Measurements from ENCODE around the gene WDR5. TPM values are rescaled to one million over a fixed set of nuclear protein-coding genes. Genes with fewer than 3 reads are reported as not detected.

Gene WDR5
- total and polyA plus RNA-seq, 12 donors, result 14.0 to 22.5 (median 17.8) TPM

GRCh38 chr9:134171316-134172197 lies 35.7 kb downstream of the WDR5 start:
- no peak for TF ChIP-seq CTCF (IDR thresholded peaks at IDR 0.05)
- H3K27ac ChIP-seq, result peak overlapping the region in 6 of 10 donors; percentile 31 to 62 (median 48)
- no peak overlapping the region for H3K4me3 ChIP-seq
- peaks cover 0 to 42% (median 18%) of the 10 kb centered on the region in 9 donors for H3K4me1 ChIP-seq
- intact Hi-C loops (cut with DNase I), result loop anchor here (1.0 to 10.0 kb wide), 11 partner anchors 41 to 573 kb away; partner anchors contain the start of genes RXRA (in 5 of the 10) and COL5A1 (in 2 of the 10)
- 73 to 76% methylated on average over 23 of the region's 23 CpGs for WGBS, 2 donors
- H3K27me3 ChIP-seq, result peaks cover 0 to 23% (median 20%) of the 10 kb centered on the region in 7 donors
- peak in 4 of 8 donors; percentile 2 to 28 (median 10) for ATAC-seq
- H3K9me3 ChIP-seq, result peaks cover 0 to 8% (median 5%) of the 10 kb centered on the region in 11 donors
- no peaks in the 10 kb centered on the region for H3K36me3 ChIP-seq
- DNase-seq, result no peak

GRCh38 chr9:134172198-134173126 lies 36.6 kb downstream of the WDR5 start:
- Histone ChIP-seq H3K4me3 (no peak overlapping the region), H3K27ac (peak overlapping the region in 7 of 10 donors; percentile 42 to 62 (median 49)), H3K4me1 (peaks cover 0 to 42% (median 18%) of the 10 kb centered on the region in 9 donors), H3K27me3 (peaks cover 0 to 24% (median 20%) of the 10 kb centered on the region in 7 donors), H3K9me3 (peaks cover 0 to 8% (median 5%) of the 10 kb centered on the region in 11 donors), H3K36me3 (no peaks in the 10 kb centered on the region)
- no peak for TF ChIP-seq CTCF (IDR thresholded peaks at IDR 0.05)
- 78 to 85% methylated on average over 31 of the region's 31 CpGs for WGBS, 2 donors
- DNase-seq (peak; percentile 63 to 71), ATAC-seq (peak; percentile 8 to 53 (median 16))
- intact Hi-C loops (cut with DNase I), result loop anchor here (5.0 to 10.0 kb wide), 9 partner anchors 40 to 572 kb away; partner anchors contain the start of genes RXRA (in 5 of the 10) and COL5A1 (in 2 of the 10)

GRCh38 chr9:134173127-134174072 lies 37.5 kb downstream of the WDR5 start:
- no peak for ATAC-seq
- Histone ChIP-seq H3K27me3 (peaks cover 0 to 26% (median 24%) of the 10 kb centered on the region in 7 donors), H3K9me3 (peaks cover 0 to 8% (median 5%) of the 10 kb centered on the region in 11 donors), H3K4me3 (no peak overlapping the region), H3K27ac (peak overlapping the region in 7 of 10 donors; percentile 42 to 62 (median 49)), H3K4me1 (peaks cover 0 to 46% (median 19%) of the 10 kb centered on the region in 9 donors), H3K36me3 (no peaks in the 10 kb centered on the region)
- 90 to 92% methylated on average over 45 to 46 of the region's 46 CpGs for WGBS, 2 donors
- no peak for TF ChIP-seq CTCF (IDR thresholded peaks at IDR 0.05)
- DNase-seq, result no peak
- intact Hi-C loops (cut with DNase I), result loop anchor here (5.0 to 10.0 kb wide), 9 partner anchors 39 to 571 kb away; partner anchors contain the start of genes RXRA (in 5 of the 10) and COL5A1 (in 2 of the 10)

All from heart right ventricle (tissue), 16 donors.